Left lung (tissue), 10 donors: ENCODE results near the gene CDH12. TPM values are rescaled to one million over a fixed set of nuclear protein-coding genes. Genes with fewer than 3 reads are reported as not detected.

Experiments used
- ATAC-seq: fragments of 200-7000 bp; cut with Tn5 transposase; one replicate; pipeline ENCODE4 v1.9.1; 2020; ENCODE audit warnings: moderate library complexity
- DNase-seq, 4 donors: peaks; one replicate each; pipeline ENCODE4 v3.0.0-alpha.2; 2013 to 2020
- H3K27ac ChIP-seq, 2 donors: fragments of 200-600 bp; sonication (generic) in 1 of 2; one replicate each; pipeline versions ENCODE4 v1.5.0 to v1.8.0; 2020 to 2021
- H3K27me3 ChIP-seq, 2 donors: fragments of 200-600 bp; sonication (generic) in 1 of 2; one replicate each; pipeline versions ENCODE4 v1.5.0 to v1.8.0; 2020 to 2021
- H3K36me3 ChIP-seq, 2 donors: fragments of 200-600 bp; sonication (generic) in 1 of 2; one replicate each; pipeline versions ENCODE4 v1.5.0 to v1.8.0; 2020 to 2021
- H3K4me1 ChIP-seq, 2 donors: fragments of 200-600 bp; one replicate each; pipeline ENCODE4 v1.8.0; 2021
- H3K4me3 ChIP-seq, 2 donors: fragments of 200-600 bp; sonication (generic) in 1 of 2; one replicate each; pipeline versions ENCODE4 v1.5.0 to v1.8.0; 2020 to 2021; ENCODE audit warnings: mild to moderate bottlenecking in 1 of 2
- H3K9me3 ChIP-seq, 2 donors: fragments of 200-600 bp; sonication (generic) in 1 of 2; one replicate each; pipeline versions ENCODE4 v1.5.0 to v1.8.0; 2020 to 2021
- CTCF ChIP-seq, 2 donors: fragments of 200-600 bp; sonication (generic) in 1 of 2; IDR thresholded peaks; one replicate each; pipeline versions ENCODE4 v1.5.0 to v1.8.0; 2021; ENCODE audit warnings: antibody characterized with exemption in 2 of 2
- intact Hi-C, 2 donors: fragments of 100-400 bp; cut with DNase I; formaldehyde crosslinking; loops; one replicate each; pipeline versions ENCODE4 v1.11.2 to v1.14.2; 2022
- polyA plus RNA-seq, 6 donors: library from polyadenylated mRNA; unstranded; fragments of 120-200 nt; gene quantifications; one replicate each; pipeline ENCODE4 v1.2.1, GENCODE V29; 2013; ENCODE audit not compliant: insufficient read length in 6 of 6
- total RNA-seq, 2 donors: library from RNA; stranded (reverse); fragmentation: NEBNext Ultra II Directional; extraction: Animal tissue kit (Norgen Biotek cat#: 25700); gene quantifications; one replicate each; pipeline ENCODE4 v1.2.1, GENCODE V29; 2021
- donor health status: DM: no; HTN: yes; CAD: no.
- donor health status: DM: no; HTN: no; CAD: no.

CDH12 gene
- total and polyA plus RNA-seq, 8 donors = 2.6 to 6.5 (median 5.2) TPM; not detected in 2

GRCh38 chr5:22514231-22514630 is 338.9 kb downstream of the CDH12 start:
- H3K4me1 ChIP-seq = no peaks in the 10 kb centered on the region
- no peak for ATAC-seq
- DNase-seq = no peak
- intact Hi-C loops = no loop called here
- H3K27ac ChIP-seq = no peak overlapping the region
- no peak overlapping the region for H3K4me3 ChIP-seq
- no peaks in the 10 kb centered on the region for H3K27me3 ChIP-seq
- no peaks in the 10 kb centered on the region for H3K36me3 ChIP-seq
- no peaks in the 10 kb centered on the region for H3K9me3 ChIP-seq
- TF ChIP-seq CTCF (IDR thresholded peaks at IDR 0.05) = no peak

- no peak for ATAC-seq
- H3K4me3 ChIP-seq = no peak overlapping the region
Measured at GRCh38 chr5:22505891-22506290, 347.3 kb downstream of the CDH12 start.

GRCh38 chr5:22504411-22504810 is 348.7 kb downstream of the CDH12 start:
- Histone ChIP-seq H3K9me3 (no peaks in the 10 kb centered on the region), H3K27me3 (no peaks in the 10 kb centered on the region), H3K36me3 (no peaks in the 10 kb centered on the region), H3K4me3 (no peak overlapping the region), H3K4me1 (no peaks in the 10 kb centered on the region), H3K27ac (no peak overlapping the region)
- no peak for TF ChIP-seq CTCF (IDR thresholded peaks at IDR 0.05)
- DNase-seq (no peak), ATAC-seq (no peak)
- intact Hi-C loops = no loop called here

More at GRCh38 chr5:22505891-22506290, 347.3 kb downstream of the CDH12 start:
- H3K4me1 ChIP-seq = no peaks in the 10 kb centered on the region
- no peak overlapping the region for H3K27ac ChIP-seq
- H3K9me3 ChIP-seq = no peaks in the 10 kb centered on the region
- no peak for TF ChIP-seq CTCF (IDR thresholded peaks at IDR 0.05)
- H3K27me3 ChIP-seq = no peaks in the 10 kb centered on the region
- DNase-seq = no peak
- intact Hi-C loops = no loop called here
- H3K36me3 ChIP-seq = no peaks in the 10 kb centered on the region

- DNase-seq (no peak), ATAC-seq (no peak)
- no peaks in the 10 kb centered on the region for H3K4me1 ChIP-seq
- no peaks in the 10 kb centered on the region for H3K36me3 ChIP-seq
- H3K4me3 ChIP-seq = no peak overlapping the region
- no peak overlapping the region for H3K27ac ChIP-seq
- no peaks in the 10 kb centered on the region for H3K27me3 ChIP-seq
- no peaks in the 10 kb centered on the region for H3K9me3 ChIP-seq
- intact Hi-C loops = no loop called here
- no peak for TF ChIP-seq CTCF (IDR thresholded peaks at IDR 0.05)
Measured at GRCh38 chr5:22500556-22500955, 352.6 kb downstream of the CDH12 start.

- intact Hi-C loops = no loop called here
- H3K27ac ChIP-seq = no peak overlapping the region
- TF ChIP-seq CTCF (IDR thresholded peaks at IDR 0.05) = no peak
- no peak for ATAC-seq
- H3K27me3 ChIP-seq = no peaks in the 10 kb centered on the region
- H3K9me3 ChIP-seq = no peaks in the 10 kb centered on the region
- H3K4me1 ChIP-seq = no peaks in the 10 kb centered on the region
- no peak overlapping the region for H3K4me3 ChIP-seq
- DNase-seq = no peak
- H3K36me3 ChIP-seq = no peaks in the 10 kb centered on the region
Measured at GRCh38 chr5:22496666-22497065, 356.5 kb downstream of the CDH12 start.
